ENCODE results near the gene TWNK. TPM values are rescaled to one million over a fixed set of nuclear protein-coding genes. Genes with fewer than 3 reads are reported as not detected.

TWNK gene
- polyA plus RNA-seq, 2 of the 4 experiments (the other 2 are of a cell fraction) = 21.1 to 34.7 TPM

- Histone ChIP-seq H3K9me3 (no peaks in the 10 kb centered on the region), H3K27ac (no peak overlapping the region; a peak in 1 of 6 replicates), H3K4me2 (no peak overlapping the region; the same call in 2 of the 3 replicates), H3K4me1 (peaks cover 18% of the 10 kb centered on the region), H3K4me3 (no peak overlapping the region)
- ChIA-PET CTCF (interaction anchor here (1.0 to 59.3 kb wide), 9 partner anchors 15 to 503 kb away, joined by 3 to 2364 read pairs (median 4); partner anchors contain the start of genes KAZALD1, LZTS2, MRPL43 and PDZD7), POLR2A (no interaction called here)
- 89% methylated on average over 19 of the region's 20 CpGs for WGBS (ENCODE audit: missing lambda C conversion rate)
- DNase-seq (ENCODE audit: low read depth in 1 of 2, low spot score in 1 of 2) (no peak), FAIRE-seq (no peak), ATAC-seq (peak in 1 of 2 experiments; percentile 1; a peak in 2 of 6 replicates)
- TF ChIP-seq ATOH8 (CRISPR knock-in tag; IDR thresholded peaks at IDR 0.05; ENCODE audit: low read depth) (no peak), BCL3 (IDR thresholded peaks at IDR 0.05) (no peak), RAD21 (conservative IDR thresholded peaks at IDR 0.05 in 1 of 2, IDR thresholded peaks at IDR 0.05 in 1 of 2) (no peak)
These were observed 30.8 kb downstream of the TWNK start for GRCh38 chr10:101018118-101018599.

- H3K4me2 ChIP-seq = peak overlapping the region; percentile 55
- H3K9me3 ChIP-seq = no peaks in the 10 kb centered on the region
- ChIA-PET POLR2A (interaction anchor here (0.6 to 1.0 kb wide), 3 partner anchors 12 to 27 kb away, joined by 3 to 15 read pairs (median 4); partner anchors contain the start of genes PDZD7 and SFXN3), CTCF (interaction anchor here (0.6 to 59.3 kb wide), 13 partner anchors 8 to 503 kb away, joined by 3 to 2364 read pairs (median 4); partner anchors contain the start of genes KAZALD1, LZTS2, MRPL43 and PDZD7)
- H3K4me3 ChIP-seq = no peak overlapping the region
- DNase-seq (ENCODE audit: low read depth in 1 of 2, low spot score in 1 of 2) = peak; percentile 82 to 95
- WGBS (ENCODE audit: missing lambda C conversion rate) = 47% methylated on average over 31 of the region's 45 CpGs
- peaks cover 14% of the 10 kb centered on the region for H3K4me1 ChIP-seq
- peak; percentile 80 to 93 for ATAC-seq
- H3K27ac ChIP-seq = peak overlapping the region; percentile 35 to 76; a peak in 4 of 6 replicates
- no peak for FAIRE-seq
- TF ChIP-seq HOXB13 (CRISPR knock-in tag; IDR thresholded peaks at IDR 0.05; ENCODE audit: low read depth) (no peak), ZFP36 (IDR thresholded peaks at IDR 0.05; ENCODE audit: borderline replicate concordance, partially characterized antibody) (no peak), E2F6 (IDR thresholded peaks at IDR 0.05; ENCODE audit: borderline replicate concordance, low read depth) (no peak), HOXA7 (CRISPR knock-in tag; IDR thresholded peaks at IDR 0.05) (no peak), MYC (IDR thresholded peaks at IDR 0.05; ENCODE audit: borderline replicate concordance, low read length) (peak; percentile 79; the same call in 1 of the 2 replicates), RCOR1 (IDR thresholded peaks at IDR 0.05; ENCODE audit: low read depth, low read length) (no peak), RAD21 (conservative IDR thresholded peaks at IDR 0.05 in 1 of 2, IDR thresholded peaks at IDR 0.05 in 1 of 2) (peak; percentile 75 to 78), KDM1A (IDR thresholded peaks at IDR 0.05; ENCODE audit: low read depth) (no peak), HOXB5 (CRISPR knock-in tag; IDR thresholded peaks at IDR 0.05) (no peak), RNF2 (IDR thresholded peaks at IDR 0.05; ENCODE audit: borderline replicate concordance, low read depth) (no peak), ZNF302 (CRISPR knock-in tag; IDR thresholded peaks at IDR 0.05) (no peak), ELK1 (IDR thresholded peaks at IDR 0.05; ENCODE audit: low read depth, low read length) (no peak), MAX (IDR thresholded peaks at IDR 0.05) (peak; percentile 81), BCL3 (IDR thresholded peaks at IDR 0.05) (no peak), RARB (CRISPR knock-in tag; IDR thresholded peaks at IDR 0.05) (no peak), NFE2L2 (conservative IDR thresholded peaks at IDR 0.05; ENCODE audit: low read length) (no peak), PBX3 (IDR thresholded peaks at IDR 0.05) (no peak), MAZ (IDR thresholded peaks at IDR 0.05; ENCODE audit: borderline replicate concordance, low read depth, low read length) (no peak), CTCF (IDR thresholded peaks at IDR 0.05) (peak; percentile 78), KDM5A (IDR thresholded peaks at IDR 0.05) (no peak), JUNB (IDR thresholded peaks at IDR 0.05) (no peak), TP53 (CRISPR knock-in tag; IDR thresholded peaks at IDR 0.05) (no peak), SMC3 (IDR thresholded peaks at IDR 0.05) (peak; percentile 51; the same call in 2 of the 3 replicates)
These were observed 31.5 kb downstream of the TWNK start for GRCh38 chr10:101018600-101019439.

Data from A549 (cell line).